Right lung (tissue), 5 donors: ENCODE data around the gene RAB3B. TPM values are rescaled to one million over a fixed set of nuclear protein-coding genes. Genes with fewer than 3 reads are reported as not detected.
A peak's percentile ranks its signal among the peaks of the same experiment; 100 is the strongest.
"Not testable (repeated sequence)": the region's sequence is repeated elsewhere in the genome, so short reads cannot be mapped to it uniquely, and the experiment has no call there.

Experiments used
- DNase-seq, 2 donors: peaks; one replicate each; pipeline ENCODE4 v3.0.0-alpha.2; 2013
- polyA plus RNA-seq, 5 donors: library from polyadenylated mRNA; unstranded; fragments of 120-200 nt; gene quantifications; one replicate each; pipeline versions ENCODE4 v1.2.1 to v1.2.3, GENCODE V29; 2013; ENCODE audit warnings: inconsistent platforms in 1 of 5, low replicate concordance in 1 of 5; ENCODE audit not compliant: insufficient read length in 5 of 5, insufficient read depth in 1 of 5

RAB3B gene
- polyA plus RNA-seq, 5 donors: 0.24 to 0.54 (median 0.39) TPM

- no peak for DNase-seq
Observed at GRCh38 chr1:51920130-51920529, 70.4 kb downstream of the RAB3B start.

- DNase-seq: no peak
Observed at GRCh38 chr1:51919684-51920083, 70.8 kb downstream of the RAB3B start.

GRCh38 chr1:51916587-51917405 lies 73.7 kb downstream of the RAB3B start:
- no peak for DNase-seq

GRCh38 chr1:51915951-51916350 lies 74.5 kb downstream of the RAB3B start:
- DNase-seq: no peak

- DNase-seq: no peak
Observed at GRCh38 chr1:51912881-51913280, 77.6 kb downstream of the RAB3B start.

- no peak for DNase-seq
Observed at GRCh38 chr1:51910221-51911000, 80.1 kb downstream of the RAB3B start.

- no peak for DNase-seq
Observed at GRCh38 chr1:51908499-51908898, 82.0 kb downstream of the RAB3B start.

- no peak for DNase-seq
Observed at GRCh38 chr1:51907079-51907702, 83.3 kb downstream of the RAB3B start.

GRCh38 chr1:51906306-51907078 lies 84.0 kb downstream of the RAB3B start:
- DNase-seq: no peak

GRCh38 chr1:51902456-51902855 lies 88.0 kb downstream of the RAB3B start:
- no peak for DNase-seq

GRCh38 chr1:51901151-51901550 lies 89.3 kb downstream of the RAB3B start:
- no peak for DNase-seq

GRCh38 chr1:51899022-51899421 lies 91.5 kb downstream of the RAB3B start:
- DNase-seq: no peak

- DNase-seq: no peak
Observed at GRCh38 chr1:51898090-51898734, 92.3 kb downstream of the RAB3B start.

- DNase-seq: no peak
Observed at GRCh38 chr1:51897699-51898031, 92.8 kb downstream of the RAB3B start.

- DNase-seq: not testable (repeated sequence)
Observed at GRCh38 chr1:51894748-51895147, 95.8 kb downstream of the RAB3B start.

GRCh38 chr1:51878616-51879336 lies 111.7 kb downstream of the RAB3B start, which contains the start of gene NRDC:
Gene NRDC (minus strand): TSS chr1:51878727. CDS start chr1:51878615, 112 bp downstream.
- DNase-seq: peak; percentile 100

GRCh38 chr1:51878308-51878615 lies 112.2 kb downstream of the RAB3B start:
- DNase-seq: no peak

- DNase-seq: peak; percentile 6 to 23
Observed at GRCh38 chr1:51877434-51878307, 112.8 kb downstream of the RAB3B start.

- DNase-seq: no peak
Observed at GRCh38 chr1:51875836-51876235, 114.7 kb downstream of the RAB3B start.

GRCh38 chr1:51875291-51875772 lies 115.2 kb downstream of the RAB3B start:
- DNase-seq: no peak
